Measurements from ENCODE around the gene TECPR1. TPM values are rescaled to one million over a fixed set of nuclear protein-coding genes. Genes with fewer than 3 reads are reported as not detected.

The TECPR1 gene
- total RNA-seq, 6 experiments from 2014 or later, result 25.6 to 35.6 (median 29.3) TPM

DNA sequence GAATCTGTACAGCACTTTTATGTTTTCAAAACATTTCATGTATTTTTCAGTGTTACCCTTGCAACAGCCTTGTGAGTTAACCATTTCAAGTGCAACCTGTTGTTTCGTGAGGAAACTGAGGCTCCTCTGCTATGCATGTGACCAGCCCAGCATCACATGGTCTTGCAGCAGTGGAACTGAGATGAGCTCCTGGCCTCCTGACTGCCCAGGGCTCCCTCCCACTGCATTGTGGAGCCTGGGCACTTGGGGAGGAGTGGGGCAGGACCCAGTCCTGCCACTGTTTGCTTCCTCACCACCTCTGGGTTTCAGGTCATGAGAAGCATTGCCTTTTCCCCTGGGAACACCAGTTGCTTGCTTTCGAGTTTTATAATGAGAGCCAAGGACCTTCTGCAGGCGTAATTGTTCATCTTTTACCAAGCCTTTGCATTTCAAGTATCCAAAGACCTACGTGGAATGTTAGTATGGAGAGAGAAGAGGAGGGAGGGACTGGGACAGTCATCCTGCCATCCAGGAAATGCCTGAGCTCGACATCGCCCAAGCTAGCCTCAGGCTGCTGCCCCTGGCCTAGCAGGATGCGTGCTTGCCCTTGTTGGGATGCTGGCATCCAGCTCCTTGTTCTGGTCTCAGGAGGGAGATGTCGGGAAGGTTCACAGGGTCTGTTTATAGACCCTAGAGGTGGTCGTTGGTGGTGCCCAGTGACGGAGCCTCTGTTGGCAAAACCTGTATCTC, 73.1 kb downstream of the TECPR1 start:
- Mint-ChIP-seq H3K4me1 (ENCODE audit: low read depth) (peaks cover 6% of the 10 kb centered on the region), H3K27me3 (ENCODE audit: insufficient read depth) (no peaks in the 10 kb centered on the region; the same call in none of the 2 replicates), H3K9me3 (no peaks in the 10 kb centered on the region), H3K36me3 (ENCODE audit: low read depth) (peaks cover 4% of the 10 kb centered on the region; the same call in 1 of the 2 replicates), H3K27ac (no peak overlapping the region), H3K4me3 (no peak overlapping the region)
- DNase-seq, result no peak
- TF ChIP-seq CTCF (IDR thresholded peaks at IDR 0.05), result no peak

- no peak overlapping the region for H3K27ac Mint-ChIP-seq
- peaks cover 6% of the 10 kb centered on the region for H3K4me1 Mint-ChIP-seq (ENCODE audit: low read depth)
- H3K27me3 Mint-ChIP-seq (ENCODE audit: insufficient read depth), result no peaks in the 10 kb centered on the region; the same call in 1 of the 2 replicates
- no peak for DNase-seq
- TF ChIP-seq CTCF (IDR thresholded peaks at IDR 0.05), result no peak
- no peaks in the 10 kb centered on the region for H3K9me3 Mint-ChIP-seq
- no peak overlapping the region for H3K4me3 Mint-ChIP-seq
- H3K36me3 Mint-ChIP-seq (ENCODE audit: low read depth), result peaks cover 4% of the 10 kb centered on the region; the same call in 1 of the 2 replicates
Observed at GRCh38 chr7:98178321-98178720, 73.7 kb downstream of the TECPR1 start.

GRCh38 chr7:98177553-98177952, 74.5 kb downstream of the TECPR1 start:
- no peak for TF ChIP-seq CTCF (IDR thresholded peaks at IDR 0.05)
- H3K4me3 Mint-ChIP-seq, result no peak overlapping the region
- no peak for DNase-seq
- no peaks in the 10 kb centered on the region; the same call in 1 of the 2 replicates for H3K27me3 Mint-ChIP-seq (ENCODE audit: insufficient read depth)
- peaks cover 4% of the 10 kb centered on the region; the same call in 1 of the 2 replicates for H3K36me3 Mint-ChIP-seq (ENCODE audit: low read depth)
- no peaks in the 10 kb centered on the region for H3K9me3 Mint-ChIP-seq
- peaks cover 6% of the 10 kb centered on the region for H3K4me1 Mint-ChIP-seq (ENCODE audit: low read depth)
- H3K27ac Mint-ChIP-seq, result no peak overlapping the region

- no peaks in the 10 kb centered on the region; the same call in 1 of the 2 replicates for H3K27me3 Mint-ChIP-seq (ENCODE audit: insufficient read depth)
- no peaks in the 10 kb centered on the region for H3K36me3 Mint-ChIP-seq (ENCODE audit: low read depth)
- H3K4me3 Mint-ChIP-seq, result no peak overlapping the region
- H3K9me3 Mint-ChIP-seq, result no peaks in the 10 kb centered on the region
- H3K4me1 Mint-ChIP-seq (ENCODE audit: low read depth), result peaks cover 6% of the 10 kb centered on the region
- TF ChIP-seq CTCF (IDR thresholded peaks at IDR 0.05), result no peak
- H3K27ac Mint-ChIP-seq, result no peak overlapping the region
- no peak for DNase-seq
Observed at GRCh38 chr7:98175260-98175940, 76.6 kb downstream of the TECPR1 start.

GRCh38 chr7:98174334-98175259, 77.4 kb downstream of the TECPR1 start:
- no peak overlapping the region for H3K27ac Mint-ChIP-seq
- H3K36me3 Mint-ChIP-seq (ENCODE audit: low read depth), result no peaks in the 10 kb centered on the region
- no peaks in the 10 kb centered on the region; the same call in 1 of the 2 replicates for H3K27me3 Mint-ChIP-seq (ENCODE audit: insufficient read depth)
- no peak overlapping the region for H3K4me3 Mint-ChIP-seq
- H3K4me1 Mint-ChIP-seq (ENCODE audit: low read depth), result peaks cover 6% of the 10 kb centered on the region
- no peaks in the 10 kb centered on the region for H3K9me3 Mint-ChIP-seq
- no peak for DNase-seq
- TF ChIP-seq CTCF (IDR thresholded peaks at IDR 0.05), result no peak

Measured in HFFc6 (cell line).